ENCODE results near the gene GBP2.

GBP2 gene

DNA sequence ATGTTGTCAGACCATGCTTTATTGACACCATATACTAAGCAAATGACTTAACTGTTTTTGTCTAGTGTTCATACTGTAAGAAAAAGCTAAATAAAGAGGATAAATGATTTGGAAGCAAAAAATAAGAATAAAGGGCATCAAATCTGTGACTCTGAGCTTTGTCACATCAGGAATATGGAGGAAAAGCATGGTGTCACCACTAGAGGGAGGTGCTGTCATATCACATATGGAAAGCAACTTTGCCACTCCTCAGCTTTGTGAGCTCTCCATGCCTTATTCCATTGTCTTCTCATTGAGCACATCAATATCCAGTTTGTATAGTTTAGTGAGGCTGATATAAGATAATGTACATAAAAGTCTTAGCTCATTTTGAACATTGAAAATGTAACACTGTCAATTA is 40.1 kb downstream of the GBP2 start:
- peak; percentile 93 for ATAC-seq

DNA sequence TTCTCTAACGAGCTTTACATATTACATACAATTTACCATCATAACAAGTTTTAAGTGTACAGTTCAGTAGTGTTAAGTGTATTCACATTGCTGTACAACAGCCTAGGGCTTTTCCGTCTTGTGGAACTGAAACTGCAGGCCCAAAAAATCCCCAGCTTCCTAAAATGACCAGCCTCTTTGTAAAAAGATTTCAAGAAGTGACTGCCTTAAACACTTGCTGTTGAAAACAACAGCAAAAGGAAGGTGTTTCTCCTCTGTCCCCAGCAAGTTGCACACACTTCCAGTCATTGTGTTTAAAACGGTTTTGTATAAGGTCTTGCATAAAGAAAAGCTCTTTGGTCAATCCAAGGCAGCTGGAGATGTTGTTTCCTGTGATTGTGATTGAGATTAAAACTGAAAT is 44.9 kb downstream of the GBP2 start:
- no peak for ATAC-seq
- TF ChIP-seq ZNF70 (CRISPR knock-in tag; IDR thresholded peaks at IDR 0.05) (no peak), ZC3H10 (CRISPR knock-in tag; IDR thresholded peaks at IDR 0.05) (no peak), ARNTL (CRISPR knock-in tag; IDR thresholded peaks at IDR 0.05; ENCODE audit: borderline replicate concordance, low read depth) (no peak), PPARA (CRISPR knock-in tag; IDR thresholded peaks at IDR 0.05; ENCODE audit: borderline replicate concordance) (no peak), TOX (CRISPR knock-in tag; IDR thresholded peaks at IDR 0.05; ENCODE audit: borderline replicate concordance) (no peak), ESRRG (CRISPR knock-in tag; IDR thresholded peaks at IDR 0.05) (no peak), ZNF565 (CRISPR knock-in tag; conservative IDR thresholded peaks at IDR 0.05; ENCODE audit: low read depth) (no peak), ZFP30 (CRISPR knock-in tag; IDR thresholded peaks at IDR 0.05) (no peak), OSR1 (CRISPR knock-in tag; IDR thresholded peaks at IDR 0.05) (no peak), ZFP3 (CRISPR knock-in tag; IDR thresholded peaks at IDR 0.05) (no peak), CSDC2 (CRISPR knock-in tag; IDR thresholded peaks at IDR 0.05) (no peak), SNAI2 (CRISPR knock-in tag; IDR thresholded peaks at IDR 0.05) (no peak), GLIS3 (CRISPR knock-in tag; IDR thresholded peaks at IDR 0.05) (no peak)
- TF ChIP-seq, protein P1, sequence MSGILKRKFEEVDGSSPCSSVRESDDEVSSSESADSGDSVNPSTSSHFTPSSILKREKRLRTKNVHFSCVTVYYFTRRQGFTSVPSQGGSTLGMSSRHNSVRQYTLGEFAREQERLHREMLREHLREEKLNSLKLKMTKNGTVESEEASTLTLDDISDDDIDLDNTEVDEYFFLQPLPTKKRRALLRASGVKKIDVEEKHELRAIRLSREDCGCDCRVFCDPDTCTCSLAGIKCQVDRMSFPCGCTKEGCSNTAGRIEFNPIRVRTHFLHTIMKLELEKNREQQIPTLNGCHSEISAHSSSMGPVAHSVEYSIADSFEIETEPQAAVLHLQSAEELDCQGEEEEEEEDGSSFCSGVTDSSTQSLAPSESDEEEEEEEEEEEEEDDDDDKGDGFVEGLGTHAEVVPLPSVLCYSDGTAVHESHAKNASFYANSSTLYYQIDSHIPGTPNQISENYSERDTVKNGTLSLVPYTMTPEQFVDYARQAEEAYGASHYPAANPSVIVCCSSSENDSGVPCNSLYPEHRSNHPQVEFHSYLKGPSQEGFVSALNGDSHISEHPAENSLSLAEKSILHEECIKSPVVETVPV (CRISPR knock-in tag; IDR thresholded peaks at IDR 0.05), result no peak
- TF ChIP-seq, protein P2, sequence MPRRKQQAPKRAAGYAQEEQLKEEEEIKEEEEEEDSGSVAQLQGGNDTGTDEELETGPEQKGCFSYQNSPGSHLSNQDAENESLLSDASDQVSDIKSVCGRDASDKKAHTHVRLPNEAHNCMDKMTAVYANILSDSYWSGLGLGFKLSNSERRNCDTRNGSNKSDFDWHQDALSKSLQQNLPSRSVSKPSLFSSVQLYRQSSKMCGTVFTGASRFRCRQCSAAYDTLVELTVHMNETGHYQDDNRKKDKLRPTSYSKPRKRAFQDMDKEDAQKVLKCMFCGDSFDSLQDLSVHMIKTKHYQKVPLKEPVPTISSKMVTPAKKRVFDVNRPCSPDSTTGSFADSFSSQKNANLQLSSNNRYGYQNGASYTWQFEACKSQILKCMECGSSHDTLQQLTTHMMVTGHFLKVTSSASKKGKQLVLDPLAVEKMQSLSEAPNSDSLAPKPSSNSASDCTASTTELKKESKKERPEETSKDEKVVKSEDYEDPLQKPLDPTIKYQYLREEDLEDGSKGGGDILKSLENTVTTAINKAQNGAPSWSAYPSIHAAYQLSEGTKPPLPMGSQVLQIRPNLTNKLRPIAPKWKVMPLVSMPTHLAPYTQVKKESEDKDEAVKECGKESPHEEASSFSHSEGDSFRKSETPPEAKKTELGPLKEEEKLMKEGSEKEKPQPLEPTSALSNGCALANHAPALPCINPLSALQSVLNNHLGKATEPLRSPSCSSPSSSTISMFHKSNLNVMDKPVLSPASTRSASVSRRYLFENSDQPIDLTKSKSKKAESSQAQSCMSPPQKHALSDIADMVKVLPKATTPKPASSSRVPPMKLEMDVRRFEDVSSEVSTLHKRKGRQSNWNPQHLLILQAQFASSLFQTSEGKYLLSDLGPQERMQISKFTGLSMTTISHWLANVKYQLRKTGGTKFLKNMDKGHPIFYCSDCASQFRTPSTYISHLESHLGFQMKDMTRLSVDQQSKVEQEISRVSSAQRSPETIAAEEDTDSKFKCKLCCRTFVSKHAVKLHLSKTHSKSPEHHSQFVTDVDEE (CRISPR knock-in tag; IDR thresholded peaks at IDR 0.05), result no peak
- TF ChIP-seq, protein P3, sequence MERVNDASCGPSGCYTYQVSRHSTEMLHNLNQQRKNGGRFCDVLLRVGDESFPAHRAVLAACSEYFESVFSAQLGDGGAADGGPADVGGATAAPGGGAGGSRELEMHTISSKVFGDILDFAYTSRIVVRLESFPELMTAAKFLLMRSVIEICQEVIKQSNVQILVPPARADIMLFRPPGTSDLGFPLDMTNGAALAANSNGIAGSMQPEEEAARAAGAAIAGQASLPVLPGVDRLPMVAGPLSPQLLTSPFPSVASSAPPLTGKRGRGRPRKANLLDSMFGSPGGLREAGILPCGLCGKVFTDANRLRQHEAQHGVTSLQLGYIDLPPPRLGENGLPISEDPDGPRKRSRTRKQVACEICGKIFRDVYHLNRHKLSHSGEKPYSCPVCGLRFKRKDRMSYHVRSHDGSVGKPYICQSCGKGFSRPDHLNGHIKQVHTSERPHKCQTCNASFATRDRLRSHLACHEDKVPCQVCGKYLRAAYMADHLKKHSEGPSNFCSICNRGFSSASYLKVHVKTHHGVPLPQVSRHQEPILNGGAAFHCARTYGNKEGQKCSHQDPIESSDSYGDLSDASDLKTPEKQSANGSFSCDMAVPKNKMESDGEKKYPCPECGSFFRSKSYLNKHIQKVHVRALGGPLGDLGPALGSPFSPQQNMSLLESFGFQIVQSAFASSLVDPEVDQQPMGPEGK (CRISPR knock-in tag; IDR thresholded peaks at IDR 0.05; ENCODE audit: borderline replicate concordance), result no peak
- TF ChIP-seq, protein P4, sequence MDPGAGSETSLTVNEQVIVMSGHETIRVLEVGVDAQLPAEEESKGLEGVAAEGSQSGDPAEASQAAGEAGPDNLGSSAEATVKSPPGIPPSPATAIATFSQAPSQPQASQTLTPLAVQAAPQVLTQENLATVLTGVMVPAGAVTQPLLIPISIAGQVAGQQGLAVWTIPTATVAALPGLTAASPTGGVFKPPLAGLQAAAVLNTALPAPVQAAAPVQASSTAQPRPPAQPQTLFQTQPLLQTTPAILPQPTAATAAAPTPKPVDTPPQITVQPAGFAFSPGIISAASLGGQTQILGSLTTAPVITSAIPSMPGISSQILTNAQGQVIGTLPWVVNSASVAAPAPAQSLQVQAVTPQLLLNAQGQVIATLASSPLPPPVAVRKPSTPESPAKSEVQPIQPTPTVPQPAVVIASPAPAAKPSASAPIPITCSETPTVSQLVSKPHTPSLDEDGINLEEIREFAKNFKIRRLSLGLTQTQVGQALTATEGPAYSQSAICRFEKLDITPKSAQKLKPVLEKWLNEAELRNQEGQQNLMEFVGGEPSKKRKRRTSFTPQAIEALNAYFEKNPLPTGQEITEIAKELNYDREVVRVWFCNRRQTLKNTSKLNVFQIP (CRISPR knock-in tag; IDR thresholded peaks at IDR 0.05; ENCODE audit: borderline replicate concordance, low read depth), result no peak
- TF ChIP-seq, protein P5, sequence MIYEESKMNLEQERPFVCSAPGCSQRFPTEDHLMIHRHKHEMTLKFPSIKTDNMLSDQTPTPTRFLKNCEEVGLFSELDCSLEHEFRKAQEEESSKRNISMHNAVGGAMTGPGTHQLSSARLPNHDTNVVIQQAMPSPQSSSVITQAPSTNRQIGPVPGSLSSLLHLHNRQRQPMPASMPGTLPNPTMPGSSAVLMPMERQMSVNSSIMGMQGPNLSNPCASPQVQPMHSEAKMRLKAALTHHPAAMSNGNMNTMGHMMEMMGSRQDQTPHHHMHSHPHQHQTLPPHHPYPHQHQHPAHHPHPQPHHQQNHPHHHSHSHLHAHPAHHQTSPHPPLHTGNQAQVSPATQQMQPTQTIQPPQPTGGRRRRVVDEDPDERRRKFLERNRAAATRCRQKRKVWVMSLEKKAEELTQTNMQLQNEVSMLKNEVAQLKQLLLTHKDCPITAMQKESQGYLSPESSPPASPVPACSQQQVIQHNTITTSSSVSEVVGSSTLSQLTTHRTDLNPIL (CRISPR knock-in tag; IDR thresholded peaks at IDR 0.05; ENCODE audit: low read depth), result no peak

More for the DNA sequence above, 40.1 kb downstream of the GBP2 start:
- TF ChIP-seq GLIS3 (CRISPR knock-in tag; IDR thresholded peaks at IDR 0.05), result no peak
- no peak for TF ChIP-seq CSDC2 (CRISPR knock-in tag; IDR thresholded peaks at IDR 0.05)
- TF ChIP-seq, protein P1 (CRISPR knock-in tag; IDR thresholded peaks at IDR 0.05), result no peak
- TF ChIP-seq ZNF70 (CRISPR knock-in tag; IDR thresholded peaks at IDR 0.05), result no peak
- TF ChIP-seq ARNTL (CRISPR knock-in tag; IDR thresholded peaks at IDR 0.05; ENCODE audit: borderline replicate concordance, low read depth), result no peak
- TF ChIP-seq, protein P2 (CRISPR knock-in tag; IDR thresholded peaks at IDR 0.05), result no peak
- no peak for TF ChIP-seq BACH2 (CRISPR knock-in tag; IDR thresholded peaks at IDR 0.05; ENCODE audit: borderline replicate concordance)
- no peak for TF ChIP-seq TCF4 (CRISPR knock-in tag; IDR thresholded peaks at IDR 0.05; ENCODE audit: borderline replicate concordance)
- TF ChIP-seq ISL1 (CRISPR knock-in tag; IDR thresholded peaks at IDR 0.05), result no peak
- TF ChIP-seq, protein P3 (CRISPR knock-in tag; IDR thresholded peaks at IDR 0.05; ENCODE audit: borderline replicate concordance), result no peak
- TF ChIP-seq ZNF8 (CRISPR knock-in tag; IDR thresholded peaks at IDR 0.05), result no peak

Data from SK-N-SH treated with all-trans-retinoic acid at 6 μM for 48 hours (cell line).